SU-DHL-6 (cell line): ENCODE measurements around the gene ATP5F1C.

Experiments used
- CTCF ChIP-seq: fragments of 200-600 bp; sonication (generic); IDR thresholded peaks from one replicate; pipeline ENCODE4 v1.5.1; 2017; ENCODE audit warnings: antibody characterized with exemption, mild to moderate bottlenecking, low read length, moderate library complexity; ENCODE audit not compliant: insufficient read depth, poor library complexity, severe bottlenecking
- EZH2phosphoT487 ChIP-seq: fragments of 200-600 bp; sonication (generic), shearing (Covaris generic); conservative IDR thresholded peaks from 2 replicates; pipeline ENCODE4 v1.6.1; 2018; ENCODE audit warnings: mild to moderate bottlenecking, antibody characterized with exemption, low read length, moderate library complexity, mixed read lengths

- no peak for TF ChIP-seq CTCF
- no peak for TF ChIP-seq EZH2phosphoT487
Measured at GRCh38 chr10:7836571-7836970, 48.6 kb downstream of the ATP5F1C start.
